CD14-positive monocyte (primary cell): ENCODE measurements around the gene MTMR3. TPM values are rescaled to one million over a fixed set of nuclear protein-coding genes. Genes with fewer than 3 reads are reported as not detected.

Source experiments
- DNase-seq, 3 donors: peaks; one replicate each; pipeline ENCODE4 v3.0.0-alpha.2; 2011 to 2022
- H2AFZ ChIP-seq: 2 replicates; pipeline ENCODE4 v1.6.0; 2012; ENCODE audit warnings: mild to moderate bottlenecking, low read depth, low read length, inconsistent platforms; ENCODE audit not compliant: insufficient read depth, poor library complexity, severe bottlenecking
- H3K27ac ChIP-seq, 2 donors: 1 replicate in 1 of 2; 2 replicates in 1 of 2; pipeline ENCODE4 v1.5.1; 2012 to 2013; ENCODE audit warnings: low read length in 2 of 2, control low read depth in 1 of 2, inconsistent platforms in 1 of 2, low read depth in 1 of 2, mild to moderate bottlenecking in 1 of 2
- H3K27me3 ChIP-seq, 2 donors: one replicate each; pipeline versions ENCODE4 v1.6.0 to v1.6.1; 2011 to 2013; ENCODE audit warnings: low read length in 2 of 2; ENCODE audit not compliant: control insufficient read depth in 2 of 2, insufficient read depth in 2 of 2
- H3K36me3 ChIP-seq, 2 donors: replicated peaks in 1 of 2; 1 replicate in 1 of 2; 2 replicates in 1 of 2; pipeline versions ENCODE4 v1.5.1 to v1.6.1; 2012 to 2013; ENCODE audit warnings: low read length in 2 of 2, control low read depth in 1 of 2, inconsistent platforms in 1 of 2, mild to moderate bottlenecking in 1 of 2; ENCODE audit not compliant: insufficient read depth in 2 of 2, control insufficient read depth in 1 of 2
- H3K4me1 ChIP-seq, 2 donors: 1 replicate in 1 of 2; 2 replicates in 1 of 2; pipeline versions ENCODE4 v1.5.1 to v1.6.1; 2012 to 2013; ENCODE audit warnings: low read length in 2 of 2, control low read depth in 1 of 2, inconsistent platforms in 1 of 2, mild to moderate bottlenecking in 1 of 2, moderate library complexity in 1 of 2; ENCODE audit not compliant: insufficient read depth in 2 of 2, control insufficient read depth in 1 of 2
- H3K4me2 ChIP-seq: replicated peaks from 2 replicates; pipeline ENCODE3; 2012; ENCODE audit warnings: low read length, moderate library complexity, mild to moderate bottlenecking; ENCODE audit not compliant: poor library complexity, severe bottlenecking; ENCODE audit errors: extremely low read depth
- H3K4me3 ChIP-seq, 3 experiments: fragments of 200-600 bp in 1 of 3; sonication (generic) in 1 of 3; replicated peaks in 1 of 3; 1 replicate in 2 of 3; 2 replicates in 1 of 3; pipeline ENCODE4 v1.5.1; 2011 to 2013; ENCODE audit warnings: low read length in 3 of 3, mild to moderate bottlenecking in 3 of 3, control low read depth in 2 of 3, low read depth in 2 of 3, inconsistent platforms in 1 of 3, moderate library complexity in 1 of 3
- H3K79me2 ChIP-seq: 2 replicates; pipeline ENCODE4 v1.6.0; 2012; ENCODE audit warnings: mild to moderate bottlenecking, control low read depth, inconsistent platforms, low read length, moderate library complexity; ENCODE audit not compliant: insufficient read depth
- H3K9ac ChIP-seq: 2 replicates; pipeline ENCODE4 v1.6.0; 2017; ENCODE audit warnings: low read length, mild to moderate bottlenecking; ENCODE audit not compliant: insufficient read depth, poor library complexity, severe bottlenecking
- H3K9me3 ChIP-seq, 2 donors: replicated peaks in 1 of 2; 1 replicate in 1 of 2; 2 replicates in 1 of 2; pipeline versions ENCODE4 v1.5.1 to v1.6.1; 2012 to 2013; ENCODE audit warnings: low read length in 2 of 2, control low read depth in 1 of 2; ENCODE audit not compliant: control insufficient read depth in 1 of 2, insufficient read depth in 1 of 2
- H4K20me1 ChIP-seq: 2 replicates; pipeline ENCODE4 v1.6.0; 2012; ENCODE audit warnings: mild to moderate bottlenecking, low read length, control low read depth, moderate library complexity; ENCODE audit not compliant: insufficient read depth
- H3K27ac Mint-ChIP-seq, 7 donors: one replicate each; pipeline ENCODE4 v1.8.0; 2020; ENCODE audit warnings: mild to moderate bottlenecking in 7 of 7, mixed read lengths in 7 of 7, moderate library complexity in 6 of 7, inconsistent platforms in 2 of 7
- H3K27me3 Mint-ChIP-seq, 3 donors: one replicate each; pipeline ENCODE4 v1.8.0; 2021 to 2022; ENCODE audit warnings: low read depth in 3 of 3, mild to moderate bottlenecking in 3 of 3, mixed read lengths in 3 of 3, moderate library complexity in 3 of 3, inconsistent platforms in 1 of 3
- H3K36me3 Mint-ChIP-seq, 2 donors: one replicate each; pipeline ENCODE4 v1.8.0; 2020; ENCODE audit warnings: mixed read lengths in 2 of 2, inconsistent platforms in 1 of 2, mild to moderate bottlenecking in 1 of 2
- H3K4me1 Mint-ChIP-seq: one replicate; pipeline ENCODE4 v1.8.0; 2020; ENCODE audit warnings: mild to moderate bottlenecking, mixed read lengths
- H3K4me3 Mint-ChIP-seq, 2 donors: one replicate each; pipeline ENCODE4 v1.8.0; 2020; ENCODE audit warnings: mild to moderate bottlenecking in 2 of 2, mixed read lengths in 2 of 2, moderate library complexity in 1 of 2
- H3K9me3 Mint-ChIP-seq, 7 donors: one replicate each; pipeline ENCODE4 v1.8.0; 2020 to 2022; ENCODE audit warnings: mixed read lengths in 7 of 7, mild to moderate bottlenecking in 6 of 7, moderate library complexity in 6 of 7, inconsistent platforms in 2 of 7
- CTCF ChIP-seq: fragments of 200-600 bp; IDR thresholded peaks from one replicate; pipeline ENCODE4 v1.8.0; 2022; ENCODE audit warnings: antibody characterized with exemption, mild to moderate bottlenecking
- WGBS: methylation state at CpG from one replicate; pipeline ENCODE4 v1.1.5; 2013; ENCODE audit warnings: missing lambda C conversion rate; ENCODE audit not compliant: insufficient coverage; 5-methylcytosine and 5-hydroxymethylcytosine counted together
- intact Hi-C, 2 donors: fragments of 100-400 bp; cut with micrococcal nuclease; formaldehyde crosslinking; loops; one replicate each; pipeline versions ENCODE4 v1.15.0 to v1.15.1; 2023
- polyA plus RNA-seq, 3 donors: library from polyadenylated mRNA; depleted of rRNA in 1 of 3; unstranded in 2 of 3; stranded (reverse) in 1 of 3; fragments of 300-500 nt in 2 of 3; fragments of >200 nt in 1 of 3; fragmentation: Illumina TruSeq in 2 of 3; gene quantifications; 1 replicate in 2 of 3; 2 replicates in 1 of 3; pipeline ENCODE4 v1.2.3, GENCODE V29; 2012 to 2021

Gene MTMR3
- polyA plus RNA-seq, 3 donors: 23.4 to 86.1 (median 30.2) TPM

GRCh38 chr22:29932136-29932535 lies 49.2 kb downstream of the MTMR3 start:
- H3K79me2 ChIP-seq: peaks cover 100% of the 10 kb centered on the region

DNA sequence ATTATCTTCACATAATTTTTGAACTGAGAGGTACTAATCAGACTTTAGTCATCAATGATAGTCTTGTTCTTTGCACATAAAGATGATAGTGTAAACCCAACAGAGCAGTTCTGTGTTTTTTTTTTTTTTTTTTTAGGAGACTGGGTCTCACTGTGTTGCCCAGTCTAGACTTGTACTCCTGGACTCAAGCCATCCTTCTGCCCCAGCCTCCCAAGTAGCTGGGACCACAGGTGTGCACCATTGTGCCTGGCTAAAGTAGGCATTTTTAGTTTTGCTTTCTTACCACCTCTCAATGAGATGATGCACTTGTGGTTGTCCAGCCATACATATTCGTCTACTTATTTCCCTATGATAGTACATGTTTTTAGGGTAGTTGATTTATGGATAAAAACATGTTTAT lies 50.6 kb downstream of the MTMR3 start:
- Histone ChIP-seq H3K4me3 (no peak overlapping the region), H3K9me3 (no peaks in the 10 kb centered on the region), H4K20me1 (peaks cover 100% of the 10 kb centered on the region), H3K27me3 (no peaks in the 10 kb centered on the region), H3K9ac (no peak overlapping the region), H3K27ac (no peak overlapping the region), H3K4me1 (peaks cover 0 to 14% of the 10 kb centered on the region in 2 donors), H3K36me3 (no peaks in the 10 kb centered on the region), H3K4me2 (no peak overlapping the region), H2AFZ (no peak overlapping the region), H3K79me2 (peaks cover 100% of the 10 kb centered on the region)
- peaks cover 33% of the 10 kb centered on the region for H3K4me1 Mint-ChIP-seq
- H3K36me3 Mint-ChIP-seq: peaks cover 3 to 9% of the 10 kb centered on the region in 2 donors
- no peaks in the 10 kb centered on the region for H3K9me3 Mint-ChIP-seq
- H3K27ac Mint-ChIP-seq: peak overlapping the region in 1 of 7 donors; percentile 9
- TF ChIP-seq CTCF: no peak
- no peak overlapping the region for H3K4me3 Mint-ChIP-seq
- H3K27me3 Mint-ChIP-seq: no peaks in the 10 kb centered on the region
- intact Hi-C loops: no loop called here
- WGBS: no CpG with 5 or more reads among the region's 1 CpG
- no peak for DNase-seq

More at GRCh38 chr22:29932136-29932535, 49.2 kb downstream of the MTMR3 start:
- Mint-ChIP-seq H3K36me3 (peaks cover 3 to 9% of the 10 kb centered on the region in 2 donors), H3K27ac (peak overlapping the region in 3 of 7 donors; percentile 7 to 44 (median 14)), H3K9me3 (no peaks in the 10 kb centered on the region), H3K4me1 (peaks cover 23% of the 10 kb centered on the region), H3K27me3 (no peaks in the 10 kb centered on the region), H3K4me3 (no peak overlapping the region)
- H3K9me3 ChIP-seq: no peaks in the 10 kb centered on the region
- no peaks in the 10 kb centered on the region for H3K27me3 ChIP-seq
- H3K27ac ChIP-seq: peak overlapping the region in 1 of 2 donors; percentile 64
- H2AFZ ChIP-seq: no peak overlapping the region
- peaks cover 0 to 7% of the 10 kb centered on the region in 2 donors for H3K4me1 ChIP-seq
- H3K36me3 ChIP-seq: no peaks in the 10 kb centered on the region
- H3K9ac ChIP-seq: no peak overlapping the region
- H4K20me1 ChIP-seq: peaks cover 100% of the 10 kb centered on the region
- TF ChIP-seq CTCF: no peak
- intact Hi-C loops: no loop called here
- DNase-seq: no peak
- WGBS: no CpG with 5 or more reads among the region's 2 CpGs
- H3K4me3 ChIP-seq: no peak overlapping the region
- H3K4me2 ChIP-seq: no peak overlapping the region
